Umbilical cord (tissue), 2 donors: ENCODE measurements around the gene SLC38A3. TPM values are rescaled to one million over a fixed set of nuclear protein-coding genes. Genes with fewer than 3 reads are reported as not detected.
"Not testable (repeated sequence)": the region's sequence is repeated elsewhere in the genome, so short reads cannot be mapped to it uniquely, and the experiment has no call there.

ENCODE experiments used
- DNase-seq: peaks from one replicate; pipeline ENCODE4 v3.0.0-alpha.2; 2015; ENCODE audit warnings: low spot score
- total RNA-seq: library from RNA; depleted of rRNA; stranded (reverse); fragments of >200 nt; gene quantifications from one replicate; pipeline ENCODE4 v1.2.3, GENCODE V29; 2014; ENCODE audit warnings: low replicate concordance; ENCODE audit not compliant: insufficient read depth

Gene SLC38A3
- total RNA-seq, 1 donor from 2014 or later, result not detected

- no peak for DNase-seq
Observed at GRCh38 chr3:50230794-50231125, 25.7 kb downstream of the SLC38A3 start.

- no peak for DNase-seq
Observed at GRCh38 chr3:50231581-50231980, 26.5 kb downstream of the SLC38A3 start.

- no peak for DNase-seq
Observed at GRCh38 chr3:50232303-50232702, 27.2 kb downstream of the SLC38A3 start.

GRCh38 chr3:50233176-50233575 is 28.1 kb downstream of the SLC38A3 start:
- DNase-seq, result no peak

- DNase-seq, result peak; percentile 100
Observed at GRCh38 chr3:50235716-50236483, 30.8 kb downstream of the SLC38A3 start, which contains the start of gene GNAI2. Gene GNAI2, plus strand, starts transcription at chr3:50236204. Its CDS starts 132 bp downstream, at chr3:50236336.

GRCh38 chr3:50236484-50237132 is 31.5 kb downstream of the SLC38A3 start:
- DNase-seq, result peak; percentile 20

- DNase-seq, result peak; percentile 87
Observed at GRCh38 chr3:50237133-50237651, 32.1 kb downstream of the SLC38A3 start.

GRCh38 chr3:50237754-50238548 is 32.9 kb downstream of the SLC38A3 start:
- DNase-seq, result peak; percentile 92

- DNase-seq, result no peak
Observed at GRCh38 chr3:50238549-50239026, 33.5 kb downstream of the SLC38A3 start.

- DNase-seq, result no peak
Observed at GRCh38 chr3:50239649-50240048, 34.6 kb downstream of the SLC38A3 start.

- no peak for DNase-seq
Observed at GRCh38 chr3:50241163-50241562, 36.1 kb downstream of the SLC38A3 start.

GRCh38 chr3:50241713-50242380 is 36.8 kb downstream of the SLC38A3 start:
- DNase-seq, result no peak

GRCh38 chr3:50242381-50242770 is 37.3 kb downstream of the SLC38A3 start:
- no peak for DNase-seq

GRCh38 chr3:50242851-50243542 is 37.9 kb downstream of the SLC38A3 start:
- peak; percentile 61 for DNase-seq

GRCh38 chr3:50243543-50243895 is 38.4 kb downstream of the SLC38A3 start:
- no peak for DNase-seq

- not testable (repeated sequence) for DNase-seq
Observed at GRCh38 chr3:50244813-50245212, 39.7 kb downstream of the SLC38A3 start.

- no peak for DNase-seq
Observed at GRCh38 chr3:50245251-50245745, 40.2 kb downstream of the SLC38A3 start.

- peak; percentile 88 for DNase-seq
Observed at GRCh38 chr3:50245831-50246516, 40.9 kb downstream of the SLC38A3 start.

- DNase-seq, result peak; percentile 86
Observed at GRCh38 chr3:50246517-50246954, 41.5 kb downstream of the SLC38A3 start.

- no peak for DNase-seq
Observed at GRCh38 chr3:50248387-50248786, 43.3 kb downstream of the SLC38A3 start.
